NT2/D1 (cell line): ENCODE results near the gene LRRC34.

Experiments
- DNase-seq: peaks from one replicate; pipeline ENCODE4 v3.0.0-alpha.2; 2011; ENCODE audit warnings: low read depth, low spot score
- H3K27me3 ChIP-seq: 2 replicates; pipeline ENCODE4 v1.6.0; 2011; ENCODE audit warnings: mild to moderate bottlenecking; ENCODE audit not compliant: insufficient read length, insufficient read depth
- H3K36me3 ChIP-seq: 2 replicates; pipeline ENCODE4 v1.6.1; 2011; ENCODE audit warnings: mild to moderate bottlenecking, low read length, mixed read lengths; ENCODE audit not compliant: insufficient read depth, insufficient read length
- H3K4me1 ChIP-seq: 2 replicates; pipeline ENCODE4 v1.5.1; 2011; ENCODE audit not compliant: insufficient read depth, insufficient read length
- H3K4me3 ChIP-seq: 2 replicates; pipeline ENCODE4 v1.5.1; 2011; ENCODE audit warnings: low read depth; ENCODE audit not compliant: insufficient read length
- H3K9ac ChIP-seq: 2 replicates; pipeline ENCODE4 v1.6.0; 2011; ENCODE audit warnings: low read depth; ENCODE audit not compliant: insufficient read length
- H3K9me3 ChIP-seq: 2 replicates; pipeline ENCODE4 v1.5.1; 2011; ENCODE audit warnings: mild to moderate bottlenecking, low read length; ENCODE audit not compliant: insufficient read depth
- SUZ12 ChIP-seq: IDR thresholded peaks from 2 replicates; pipeline ENCODE4 v1.6.1; 2011; ENCODE audit not compliant: insufficient read length, insufficient read depth; ENCODE audit errors: extremely low read depth
- YY1 ChIP-seq: IDR thresholded peaks from 2 replicates; pipeline ENCODE4 v1.6.1; 2011; ENCODE audit not compliant: insufficient read length, insufficient read depth
- ZNF274 ChIP-seq: IDR thresholded peaks from 2 replicates; pipeline ENCODE4 v1.6.1; 2011; ENCODE audit warnings: mild to moderate bottlenecking, low read depth, low read length

The LRRC34 gene

GRCh38 chr3:169846458-169847193 is 33.9 kb upstream of the LRRC34 start:
- H3K27me3 ChIP-seq: no peaks in the 10 kb centered on the region
- H3K4me3 ChIP-seq: no peak overlapping the region
- H3K36me3 ChIP-seq: no peaks in the 10 kb centered on the region
- no peak overlapping the region for H3K9ac ChIP-seq
- no peaks in the 10 kb centered on the region for H3K9me3 ChIP-seq
- DNase-seq: no peak
- TF ChIP-seq YY1 (no peak), SUZ12 (no peak), ZNF274 (no peak)
- no peaks in the 10 kb centered on the region for H3K4me1 ChIP-seq

DNA sequence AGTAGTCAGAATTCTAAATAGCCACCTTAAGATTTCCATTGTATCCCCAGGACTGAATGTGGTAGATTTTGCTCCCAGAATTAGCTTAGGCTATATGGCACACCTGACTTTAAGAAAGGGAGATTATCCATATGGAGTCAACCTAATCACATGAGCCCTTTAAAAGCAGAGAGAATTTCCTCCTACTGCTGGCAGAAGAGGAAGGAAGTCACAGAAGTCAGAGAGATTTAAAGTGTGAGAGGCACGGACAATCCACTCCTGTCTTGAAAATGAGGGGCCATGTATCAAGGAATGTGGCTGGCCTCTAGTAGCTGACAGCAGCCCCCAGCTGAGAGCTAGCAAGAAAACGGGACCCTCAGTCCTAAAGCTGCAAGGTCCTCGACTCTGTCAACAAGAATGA is 30.3 kb upstream of the LRRC34 start:
- Histone ChIP-seq H3K9ac (no peak overlapping the region), H3K4me1 (no peaks in the 10 kb centered on the region), H3K4me3 (no peak overlapping the region), H3K9me3 (no peaks in the 10 kb centered on the region), H3K27me3 (no peaks in the 10 kb centered on the region), H3K36me3 (no peaks in the 10 kb centered on the region)
- no peak for DNase-seq
- no peak for TF ChIP-seq ZNF274
- TF ChIP-seq SUZ12: no peak
- no peak for TF ChIP-seq YY1

GRCh38 chr3:169841171-169841570 is 28.5 kb upstream of the LRRC34 start:
- H3K4me1 ChIP-seq: peaks cover 4% of the 10 kb centered on the region
- H3K9ac ChIP-seq: no peak overlapping the region
- no peaks in the 10 kb centered on the region for H3K9me3 ChIP-seq
- no peak for TF ChIP-seq SUZ12
- no peak for TF ChIP-seq YY1
- no peak for TF ChIP-seq ZNF274
- H3K27me3 ChIP-seq: no peaks in the 10 kb centered on the region
- no peak overlapping the region for H3K4me3 ChIP-seq
- no peak for DNase-seq
- H3K36me3 ChIP-seq: no peaks in the 10 kb centered on the region

DNA sequence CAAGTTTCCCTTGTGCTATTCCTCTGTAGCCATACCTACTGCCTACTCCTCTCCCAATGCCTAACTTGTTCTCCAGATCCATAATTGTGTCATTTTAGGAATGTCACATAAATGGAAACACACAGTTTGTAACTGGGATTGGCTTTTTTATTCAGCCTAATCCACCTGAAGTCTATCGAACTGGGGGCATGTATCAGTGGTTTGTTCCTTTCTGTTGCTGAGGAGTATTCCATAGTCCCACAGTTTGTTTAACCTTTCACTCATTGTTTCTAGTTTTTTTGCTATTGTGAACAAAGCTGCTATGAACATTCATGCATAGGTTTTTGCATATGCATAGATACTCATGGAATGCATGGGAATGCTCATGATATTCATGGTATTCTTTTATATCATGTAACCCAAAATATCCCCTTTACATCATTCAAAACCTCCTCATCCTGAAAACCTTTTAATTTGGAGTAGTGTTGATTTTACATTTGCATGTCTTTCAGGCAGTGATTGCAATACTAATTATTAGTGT is 25.9 kb upstream of the LRRC34 start:
- TF ChIP-seq YY1 (no peak), ZNF274 (no peak), SUZ12 (no peak)
- Histone ChIP-seq H3K9me3 (no peaks in the 10 kb centered on the region), H3K4me3 (no peak overlapping the region), H3K36me3 (no peaks in the 10 kb centered on the region), H3K4me1 (peaks cover 4% of the 10 kb centered on the region), H3K9ac (no peak overlapping the region), H3K27me3 (no peaks in the 10 kb centered on the region)
- DNase-seq: no peak

DNA sequence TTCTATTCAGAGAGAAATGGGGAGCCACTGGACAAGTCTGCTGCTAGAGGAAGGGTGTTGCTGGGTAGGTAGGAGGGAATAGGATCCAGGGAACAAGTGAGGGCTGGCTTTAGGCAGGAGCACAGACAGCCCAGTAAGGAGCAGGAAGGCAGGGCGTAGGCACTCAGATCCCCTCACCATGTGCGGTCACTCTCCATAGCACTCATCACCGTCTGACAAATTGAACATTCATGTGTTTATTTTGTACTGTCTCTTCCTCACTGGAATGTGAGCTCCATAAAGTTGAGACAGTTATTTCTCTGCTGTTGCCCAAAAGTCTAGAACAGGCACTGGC is 24.2 kb upstream of the LRRC34 start:
- Histone ChIP-seq H3K36me3 (no peaks in the 10 kb centered on the region), H3K4me1 (peaks cover 4% of the 10 kb centered on the region), H3K4me3 (no peak overlapping the region), H3K27me3 (no peaks in the 10 kb centered on the region), H3K9ac (no peak overlapping the region), H3K9me3 (no peaks in the 10 kb centered on the region)
- DNase-seq: no peak
- TF ChIP-seq ZNF274 (no peak), SUZ12 (no peak), YY1 (no peak)

- Histone ChIP-seq H3K9ac (no peak overlapping the region), H3K4me3 (no peak overlapping the region), H3K9me3 (no peaks in the 10 kb centered on the region), H3K4me1 (peaks cover 4% of the 10 kb centered on the region), H3K36me3 (no peaks in the 10 kb centered on the region), H3K27me3 (no peaks in the 10 kb centered on the region)
- no peak for TF ChIP-seq YY1
- TF ChIP-seq ZNF274: no peak
- TF ChIP-seq SUZ12: no peak
- peak; percentile 40 for DNase-seq
Measured at GRCh38 chr3:169836078-169836941, 23.6 kb upstream of the LRRC34 start.

- H3K4me3 ChIP-seq: no peak overlapping the region
- peaks cover 4% of the 10 kb centered on the region for H3K4me1 ChIP-seq
- TF ChIP-seq YY1: no peak
- TF ChIP-seq SUZ12: no peak
- TF ChIP-seq ZNF274: no peak
- DNase-seq: no peak
- no peaks in the 10 kb centered on the region for H3K36me3 ChIP-seq
- no peaks in the 10 kb centered on the region for H3K27me3 ChIP-seq
- no peaks in the 10 kb centered on the region for H3K9me3 ChIP-seq
- no peak overlapping the region for H3K9ac ChIP-seq
Measured at GRCh38 chr3:169835533-169835932, 22.8 kb upstream of the LRRC34 start.
